SK-N-MC (cell line): ENCODE results near the gene SEPSECS.

Experiments used
- EZH2 ChIP-seq: fragments of 200-600 bp; sonication (generic); IDR thresholded peaks from one replicate; pipeline ENCODE4 v1.6.1; 2017; ENCODE audit warnings: antibody characterized with exemption
- FOXP2 ChIP-seq: optimal IDR thresholded peaks from 2 replicates; pipeline ENCODE3; 2011; ENCODE audit warnings: mild to moderate bottlenecking, moderate library complexity; ENCODE audit not compliant: insufficient read depth; ENCODE audit errors: extremely low read length, control extremely low read depth
- POLR2AphosphoS5 ChIP-seq: IDR thresholded peaks from 2 replicates; pipeline ENCODE4 v1.6.1; 2012; ENCODE audit warnings: mild to moderate bottlenecking, low read depth, low read length, borderline replicate concordance

DNA sequence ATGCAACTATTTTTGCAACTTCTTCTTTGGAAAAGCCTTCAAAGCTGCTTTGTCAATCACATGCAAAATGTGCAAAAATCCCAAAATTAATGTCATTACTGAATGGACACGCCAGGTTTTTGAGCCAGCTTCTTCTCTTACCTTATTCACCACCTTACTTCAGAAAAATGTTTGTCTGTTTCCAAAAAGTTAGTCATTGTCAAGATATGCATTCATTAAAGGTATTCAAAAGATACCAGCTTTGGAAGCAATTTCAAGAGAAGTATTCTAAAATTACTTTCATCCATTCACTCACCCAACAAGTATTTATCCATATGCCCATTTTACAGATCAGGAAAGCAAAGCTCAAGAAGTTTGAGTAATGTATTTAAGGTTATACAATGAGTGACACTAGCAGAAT lies 2.3 kb upstream of the SEPSECS start:
- TF ChIP-seq POLR2AphosphoS5, result no peak
- no peak for TF ChIP-seq EZH2
- no peak for TF ChIP-seq FOXP2
